Measurements from ENCODE around the gene MACROD2. TPM values are rescaled to one million over a fixed set of nuclear protein-coding genes. Genes with fewer than 3 reads are reported as not detected.
A peak's percentile ranks its signal among the peaks of the same experiment; 100 is the strongest.

Gene MACROD2
- total RNA-seq, 1 experiment from 2014 or later: 1.5 TPM

DNA sequence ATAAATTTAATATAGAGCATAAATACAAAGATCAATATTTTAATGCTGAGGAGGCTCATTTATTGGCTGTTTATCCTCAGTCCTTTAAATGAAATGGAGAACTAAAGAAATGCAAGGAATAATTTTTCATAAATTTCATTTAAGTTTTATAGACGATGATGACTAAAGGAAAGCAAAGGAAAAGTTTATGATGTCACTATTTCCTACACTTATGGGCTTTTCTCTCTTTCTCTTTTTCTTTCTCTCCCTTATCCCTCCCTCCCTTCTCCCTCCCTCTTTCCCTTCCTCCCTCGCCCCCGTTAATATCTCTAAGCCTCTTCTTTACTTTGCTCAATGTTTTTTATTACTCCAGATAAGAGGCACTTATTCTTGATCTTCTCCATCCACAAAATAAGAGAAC, 1231.8 kb downstream of the MACROD2 start:
- Histone ChIP-seq H3K4me3 (ENCODE audit: insufficient read depth, low read depth, low read length) (no peak overlapping the region), H3K36me3 (replicated peaks; ENCODE audit: control insufficient read depth, insufficient read depth, low read length) (no peaks in the 10 kb centered on the region), H3K27me3 (ENCODE audit: control insufficient read depth, insufficient read depth, low read length) (no peaks in the 10 kb centered on the region)
- DNase-seq: no peak

DNA sequence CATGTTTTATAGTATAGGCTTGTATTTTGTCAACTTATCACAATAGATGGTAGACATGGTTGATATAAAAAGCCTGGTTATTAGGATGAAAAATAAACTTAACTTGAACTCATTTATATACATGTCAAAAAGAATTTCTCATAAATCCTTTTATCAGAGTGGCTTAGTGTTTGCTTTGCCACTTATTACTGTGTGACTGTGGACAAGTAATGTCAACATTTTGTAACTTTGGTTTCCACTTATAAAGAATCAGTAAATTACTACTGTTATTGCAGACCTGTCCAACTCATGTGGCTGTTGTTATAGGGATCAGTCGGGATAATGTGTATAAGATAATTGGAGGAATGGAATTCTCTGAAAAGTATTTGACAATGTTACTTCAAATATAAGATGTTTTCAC, 1236.9 kb downstream of the MACROD2 start:
- no peaks in the 10 kb centered on the region for H3K36me3 ChIP-seq (replicated peaks; ENCODE audit: control insufficient read depth, insufficient read depth, low read length)
- H3K27me3 ChIP-seq (ENCODE audit: control insufficient read depth, insufficient read depth, low read length): no peaks in the 10 kb centered on the region
- DNase-seq: no peak
- no peak overlapping the region for H3K4me3 ChIP-seq (ENCODE audit: insufficient read depth, low read depth, low read length)

DNA sequence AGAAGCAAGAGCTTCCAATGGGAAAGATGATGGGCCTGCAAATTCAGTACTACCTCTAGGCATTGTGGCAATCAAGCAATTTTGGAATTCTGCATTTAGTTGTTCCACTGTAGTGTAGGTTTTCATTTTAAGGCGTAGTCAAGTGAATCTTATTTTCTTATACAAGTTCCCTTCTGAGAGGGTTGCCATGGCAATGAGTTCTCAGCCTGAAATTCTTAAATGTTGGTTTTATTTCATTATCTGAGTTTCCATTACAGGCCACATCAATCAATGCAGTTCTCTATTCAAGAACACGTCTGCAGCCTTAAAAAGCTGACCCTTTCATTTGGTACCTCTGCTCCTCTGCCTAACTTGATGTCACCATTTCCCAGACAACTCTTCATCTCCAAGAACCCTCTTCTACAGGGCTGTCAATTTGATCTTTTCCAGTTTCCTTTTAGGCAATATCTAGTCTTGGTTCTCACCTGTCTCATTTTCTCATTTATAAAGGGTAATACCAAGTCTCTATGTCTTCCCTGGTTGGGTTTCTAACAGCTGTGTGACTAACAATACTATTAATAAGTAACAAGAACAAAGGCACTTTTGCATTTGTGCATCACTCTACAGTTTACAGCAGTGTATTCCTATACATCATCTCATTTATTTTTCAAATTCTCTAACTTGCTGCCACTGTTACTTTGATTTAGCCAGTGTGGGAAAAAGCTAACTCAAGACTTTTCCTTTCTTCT, 1240.3 kb downstream of the MACROD2 start:
- H3K27me3 ChIP-seq (ENCODE audit: control insufficient read depth, insufficient read depth, low read length): no peaks in the 10 kb centered on the region

DNA sequence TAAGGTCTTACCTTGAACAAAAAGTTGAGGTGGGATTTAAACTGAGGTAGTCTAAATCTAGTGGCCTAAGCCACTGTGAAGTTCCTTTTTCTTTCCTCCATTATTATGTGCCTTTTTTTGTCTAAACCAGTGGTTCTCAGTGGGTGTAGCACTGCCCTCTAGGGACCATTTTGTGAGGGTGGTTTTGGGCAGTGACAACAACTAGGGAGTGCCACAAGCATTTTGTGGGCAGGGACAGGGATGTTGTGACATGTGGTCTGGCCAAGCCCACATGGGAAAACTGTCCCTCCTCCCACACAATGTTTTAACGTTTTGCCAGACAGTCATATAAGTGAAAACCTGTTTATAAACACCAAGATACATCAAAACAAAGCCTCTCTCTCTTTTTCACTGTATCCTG, 1241.5 kb downstream of the MACROD2 start:
- DNase-seq: peak; percentile 55
- no peaks in the 10 kb centered on the region for H3K36me3 ChIP-seq (replicated peaks; ENCODE audit: control insufficient read depth, insufficient read depth, low read length)
- H3K27me3 ChIP-seq (ENCODE audit: control insufficient read depth, insufficient read depth, low read length): no peaks in the 10 kb centered on the region

More for the DNA sequence above, 1240.3 kb downstream of the MACROD2 start:
- Histone ChIP-seq H3K4me3 (ENCODE audit: insufficient read depth, low read depth, low read length) (no peak overlapping the region), H3K36me3 (replicated peaks; ENCODE audit: control insufficient read depth, insufficient read depth, low read length) (no peaks in the 10 kb centered on the region)
- DNase-seq: no peak

DNA sequence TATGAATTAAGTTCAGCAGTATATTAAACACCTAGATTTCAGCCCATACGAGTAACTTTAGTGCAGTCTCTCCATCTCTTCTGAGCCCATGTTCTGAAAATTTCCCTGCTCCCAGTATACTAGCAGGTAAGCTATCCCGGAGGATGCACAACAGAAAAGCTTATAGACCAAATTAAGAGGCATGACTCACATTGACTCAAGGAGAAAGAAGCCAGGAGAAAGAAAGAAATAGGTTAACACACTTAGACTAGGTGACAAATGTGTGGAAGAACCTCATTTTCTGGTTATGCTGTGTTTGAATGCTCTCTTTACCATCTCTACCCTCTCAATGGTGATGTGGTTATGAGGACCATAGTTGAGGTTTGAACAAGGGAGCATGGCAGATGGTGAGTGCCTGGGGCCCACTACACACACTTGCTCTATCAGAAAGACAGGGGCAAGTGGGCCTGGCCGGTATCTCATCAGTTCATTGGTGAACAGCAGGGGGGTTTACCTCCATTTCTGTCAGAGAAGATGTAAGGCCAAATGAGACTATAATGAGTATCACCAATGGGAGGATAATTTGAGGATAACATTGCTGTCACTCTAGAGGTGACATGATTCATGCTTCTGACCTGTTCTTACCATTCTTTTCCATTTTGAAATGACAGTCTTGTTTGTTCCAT, 1244.4 kb downstream of the MACROD2 start:
- H3K4me3 ChIP-seq (ENCODE audit: insufficient read depth, low read depth, low read length): no peak overlapping the region
- no peaks in the 10 kb centered on the region for H3K36me3 ChIP-seq (replicated peaks; ENCODE audit: control insufficient read depth, insufficient read depth, low read length)
- DNase-seq: no peak
- no peaks in the 10 kb centered on the region for H3K27me3 ChIP-seq (ENCODE audit: control insufficient read depth, insufficient read depth, low read length)

More for the DNA sequence above, 1241.5 kb downstream of the MACROD2 start:
- H3K4me3 ChIP-seq (ENCODE audit: insufficient read depth, low read depth, low read length): no peak overlapping the region

- Histone ChIP-seq H3K36me3 (replicated peaks; ENCODE audit: control insufficient read depth, insufficient read depth, low read length) (no peaks in the 10 kb centered on the region), H3K4me3 (ENCODE audit: insufficient read depth, low read depth, low read length) (no peak overlapping the region), H3K27me3 (ENCODE audit: control insufficient read depth, insufficient read depth, low read length) (no peaks in the 10 kb centered on the region)
- no peak for DNase-seq
Measured at GRCh38 chr20:15240801-15241200, 1245.5 kb downstream of the MACROD2 start.

GRCh38 chr20:15241681-15242080, 1246.4 kb downstream of the MACROD2 start:
- H3K4me3 ChIP-seq (ENCODE audit: insufficient read depth, low read depth, low read length): no peak overlapping the region
- H3K27me3 ChIP-seq (ENCODE audit: control insufficient read depth, insufficient read depth, low read length): no peaks in the 10 kb centered on the region
- DNase-seq: no peak
- H3K36me3 ChIP-seq (replicated peaks; ENCODE audit: control insufficient read depth, insufficient read depth, low read length): no peaks in the 10 kb centered on the region

- Histone ChIP-seq H3K4me3 (ENCODE audit: insufficient read depth, low read depth, low read length) (no peak overlapping the region), H3K36me3 (replicated peaks; ENCODE audit: control insufficient read depth, insufficient read depth, low read length) (no peaks in the 10 kb centered on the region), H3K27me3 (ENCODE audit: control insufficient read depth, insufficient read depth, low read length) (no peaks in the 10 kb centered on the region)
- DNase-seq: no peak
Measured at GRCh38 chr20:15242773-15243172, 1247.5 kb downstream of the MACROD2 start.

- no peaks in the 10 kb centered on the region for H3K36me3 ChIP-seq (replicated peaks; ENCODE audit: control insufficient read depth, insufficient read depth, low read length)
- no peak overlapping the region for H3K4me3 ChIP-seq (ENCODE audit: insufficient read depth, low read depth, low read length)
- H3K27me3 ChIP-seq (ENCODE audit: control insufficient read depth, insufficient read depth, low read length): no peaks in the 10 kb centered on the region
- no peak for DNase-seq
Measured at GRCh38 chr20:15245896-15246295, 1250.6 kb downstream of the MACROD2 start.

- Histone ChIP-seq H3K4me3 (ENCODE audit: insufficient read depth, low read depth, low read length) (no peak overlapping the region), H3K27me3 (ENCODE audit: control insufficient read depth, insufficient read depth, low read length) (no peaks in the 10 kb centered on the region), H3K36me3 (replicated peaks; ENCODE audit: control insufficient read depth, insufficient read depth, low read length) (no peaks in the 10 kb centered on the region)
- DNase-seq: no peak
Measured at GRCh38 chr20:15248618-15249395, 1253.5 kb downstream of the MACROD2 start.

DNA sequence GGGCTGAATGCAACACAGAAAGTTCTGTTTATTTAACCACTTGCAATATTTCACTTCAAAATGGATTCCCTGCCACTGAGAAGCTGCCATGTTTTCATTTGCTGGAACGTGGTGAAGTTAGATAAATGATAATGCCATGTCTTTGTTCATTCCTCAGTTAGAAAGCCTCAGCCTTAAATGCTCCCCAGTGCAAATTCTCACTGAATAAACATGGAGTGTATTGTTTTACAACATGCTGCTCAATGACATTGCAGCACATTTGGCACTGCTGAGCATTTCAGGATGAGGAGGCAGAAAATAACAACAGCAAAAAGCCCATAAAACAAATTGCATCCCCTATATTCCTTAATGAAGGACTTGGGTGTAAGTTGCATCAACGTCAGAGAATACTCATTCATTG, 1255.9 kb downstream of the MACROD2 start:
- H3K4me3 ChIP-seq (ENCODE audit: insufficient read depth, low read depth, low read length): no peak overlapping the region
- no peaks in the 10 kb centered on the region for H3K36me3 ChIP-seq (replicated peaks; ENCODE audit: control insufficient read depth, insufficient read depth, low read length)
- DNase-seq: no peak
- no peaks in the 10 kb centered on the region for H3K27me3 ChIP-seq (ENCODE audit: control insufficient read depth, insufficient read depth, low read length)

DNA sequence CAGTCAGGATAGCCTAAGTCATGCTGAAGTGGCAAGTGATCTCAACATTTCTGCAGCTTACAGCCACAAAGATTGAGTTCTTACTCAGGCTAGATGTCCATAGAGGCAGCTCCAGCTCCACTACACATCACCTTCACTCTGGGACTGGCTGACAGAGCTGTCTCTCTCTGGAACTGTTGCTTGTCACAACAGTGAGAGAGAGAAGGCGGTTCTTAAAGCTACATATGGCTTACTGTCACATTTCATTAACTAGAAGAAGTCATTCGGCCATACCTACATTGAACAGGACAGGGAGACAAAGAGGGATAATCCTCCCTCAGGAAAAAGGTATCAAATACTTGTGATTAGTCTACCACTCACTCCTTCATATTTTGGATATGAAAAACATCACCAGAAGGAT, 1257.0 kb downstream of the MACROD2 start:
- H3K36me3 ChIP-seq (replicated peaks; ENCODE audit: control insufficient read depth, insufficient read depth, low read length): no peaks in the 10 kb centered on the region
- no peak overlapping the region for H3K4me3 ChIP-seq (ENCODE audit: insufficient read depth, low read depth, low read length)
- no peak for DNase-seq
- no peaks in the 10 kb centered on the region for H3K27me3 ChIP-seq (ENCODE audit: control insufficient read depth, insufficient read depth, low read length)

DNA sequence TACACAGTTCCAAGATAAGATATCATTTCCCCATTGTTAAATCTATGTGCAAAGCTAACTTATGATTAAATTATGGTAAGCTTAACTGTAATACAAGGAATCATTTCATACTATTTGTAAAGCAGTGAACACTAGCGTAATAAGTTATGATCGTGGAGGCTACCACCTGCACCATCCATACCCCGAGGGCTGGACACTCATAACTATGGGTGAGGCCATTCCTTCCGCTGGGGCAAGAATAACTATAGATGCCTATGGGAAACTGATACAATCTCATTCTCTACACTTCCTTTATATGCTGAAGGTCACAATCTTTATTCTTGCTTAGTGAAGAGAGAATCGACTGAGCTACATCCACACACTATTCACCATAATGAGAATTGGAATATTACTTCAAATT, 1258.1 kb downstream of the MACROD2 start:
- no peaks in the 10 kb centered on the region for H3K36me3 ChIP-seq (replicated peaks; ENCODE audit: control insufficient read depth, insufficient read depth, low read length)
- H3K27me3 ChIP-seq (ENCODE audit: control insufficient read depth, insufficient read depth, low read length): no peaks in the 10 kb centered on the region
- DNase-seq: no peak
- H3K4me3 ChIP-seq (ENCODE audit: insufficient read depth, low read depth, low read length): no peak overlapping the region

DNA sequence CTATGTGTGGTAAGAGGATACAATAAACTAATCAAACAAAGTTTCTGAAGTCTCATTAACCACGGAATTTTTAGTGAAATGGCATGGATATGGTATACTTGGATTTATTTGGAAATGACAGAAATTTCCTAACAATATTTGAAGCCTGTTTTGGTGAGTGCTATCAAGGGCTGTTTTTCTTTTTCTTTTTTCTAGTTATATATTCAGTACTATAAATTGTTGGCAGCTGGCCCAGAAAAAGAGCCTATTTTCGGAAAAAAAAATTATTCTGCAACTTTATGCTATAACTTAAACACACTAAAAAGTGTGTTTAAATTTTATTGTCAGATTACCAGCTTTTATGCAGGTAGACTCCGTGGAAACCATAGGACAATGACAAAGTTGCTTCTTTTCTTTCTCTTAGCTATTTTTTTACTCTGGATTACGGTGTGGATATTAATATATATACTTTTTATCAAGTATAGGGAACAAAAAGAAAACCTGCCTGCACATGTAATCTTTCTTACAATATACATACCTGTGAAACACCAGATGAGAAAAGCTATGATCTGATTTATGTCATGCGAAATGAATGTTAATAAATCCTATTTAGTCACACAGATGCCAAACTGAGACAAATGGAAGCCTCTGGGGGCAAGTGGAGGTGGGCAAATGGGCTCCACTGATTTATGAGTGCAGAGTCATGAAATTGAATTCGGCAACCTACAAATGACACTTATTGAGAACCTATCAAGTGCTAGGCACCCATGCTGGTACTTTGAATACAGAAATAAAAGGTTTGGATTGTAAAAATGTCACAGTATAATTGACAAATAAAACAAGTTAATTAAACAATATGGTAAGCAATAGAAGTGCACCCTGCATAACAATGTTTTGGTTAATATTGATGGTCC, 1261.6 kb downstream of the MACROD2 start:
- H3K36me3 ChIP-seq (replicated peaks; ENCODE audit: control insufficient read depth, insufficient read depth, low read length): no peaks in the 10 kb centered on the region
- DNase-seq: no peak
- H3K4me3 ChIP-seq (ENCODE audit: insufficient read depth, low read depth, low read length): no peak overlapping the region
- no peaks in the 10 kb centered on the region for H3K27me3 ChIP-seq (ENCODE audit: control insufficient read depth, insufficient read depth, low read length)

Measured in H7 (cell line).